HepG2 (cell line): ENCODE data around the gene DSCAML1. TPM values are rescaled to one million over a fixed set of nuclear protein-coding genes. Genes with fewer than 3 reads are reported as not detected.

Experiments used
- ATAC-seq: fragments of 200-7000 bp; cut with Tn5 transposase; 3 replicates; pipeline ENCODE4 v1.9.1; 2020; ENCODE audit warnings: mild to moderate bottlenecking, moderate library complexity
- BruUV-seq: library from RNA; stranded (reverse); fragments of 400-500 nt; replicated peaks from 2 replicates; lab custom pipeline; 2021; lab: Mats Ljungman, UMichigan
- CTCF ChIA-PET: fragments of 300-600 bp; formaldehyde crosslinking; extraction: SDS; loops from one replicate; lab custom pipeline; 2021; ENCODE audit warnings: low total read pairs, inconsistent platforms, low intra/inter-chr PET ratio; lab: Yijun Ruan, JAX
- POLR2A ChIA-PET: fragments of 350-600 bp; sonication (Branson Sonifier 250); formaldehyde crosslinking; loops from one replicate; lab custom pipeline; 2020; ENCODE audit warnings: antibody characterized with exemption, inconsistent platforms; lab: Yijun Ruan, JAX
- DNase-seq: peaks from one replicate; pipeline ENCODE4 v3.0.0-alpha.2; 2015; ENCODE audit warnings: low spot score
- FAIRE-seq: peaks from 3 replicates; lab custom pipeline; 2011; peaks lifted over from hg19 to GRCh38; lab: Jason Lieb, UNC
- H2AFZ ChIP-seq: one replicate; pipeline ENCODE4 v1.6.1; 2011; ENCODE audit warnings: low read length, inconsistent platforms
- H3K27ac ChIP-seq: fragments of 300-600 bp; 3 replicates; pipeline ENCODE4 v1.8.0; 2011; ENCODE audit warnings: mixed run types, mild to moderate bottlenecking, mixed read lengths, low read length, inconsistent platforms; ENCODE audit not compliant: insufficient read depth; ENCODE audit errors: extremely low read length
- H3K27me3 ChIP-seq, 2 experiments: fragments of 200-600 bp in 1 of 2; 2 replicates in 1 of 2; 3 replicates in 1 of 2; pipeline versions ENCODE4 v1.6.0 to v1.8.0; 2011; ENCODE audit warnings: low read length in 2 of 2, mild to moderate bottlenecking in 2 of 2, moderate library complexity in 2 of 2, inconsistent platforms in 1 of 2; ENCODE audit not compliant: insufficient read depth in 2 of 2, control insufficient read depth in 1 of 2
- H3K36me3 ChIP-seq, 2 experiments: fragments of 200-600 bp in 1 of 2; replicated peaks in 1 of 2; 2 replicates in 1 of 2; 3 replicates in 1 of 2; pipeline versions ENCODE4 v1.5.1 to v1.8.0; 2011; ENCODE audit warnings: low read length in 2 of 2, inconsistent platforms in 1 of 2; ENCODE audit not compliant: insufficient read depth in 2 of 2, control insufficient read depth in 1 of 2
- H3K4me1 ChIP-seq: 2 replicates; pipeline ENCODE4 v1.5.1; 2012; ENCODE audit warnings: low read length, inconsistent platforms; ENCODE audit not compliant: insufficient read depth
- H3K4me2 ChIP-seq: 2 replicates; pipeline ENCODE4 v1.6.0; 2011; ENCODE audit warnings: low read depth, low read length, inconsistent platforms
- H3K4me3 ChIP-seq, 3 experiments: fragments of 200-600 bp in 1 of 3; sonication (generic), shearing (Covaris generic) in 1 of 3; replicated peaks in 1 of 3; 2 replicates each; pipeline ENCODE4 v1.5.1; 2011 to 2016; ENCODE audit warnings: low read length in 3 of 3, inconsistent platforms in 2 of 3, low read depth in 2 of 3, mild to moderate bottlenecking in 2 of 3, control low read depth in 1 of 3, mixed read lengths in 1 of 3; ENCODE audit not compliant: insufficient read depth in 1 of 3
- H3K79me2 ChIP-seq: one replicate; pipeline ENCODE4 v1.6.1; 2011; ENCODE audit warnings: low read length, inconsistent platforms; ENCODE audit not compliant: insufficient read depth
- H3K9ac ChIP-seq: 2 replicates; pipeline ENCODE4 v1.6.0; 2011; ENCODE audit warnings: mild to moderate bottlenecking, low read depth, low read length, inconsistent platforms; ENCODE audit not compliant: insufficient read depth
- H3K9me3 ChIP-seq: 2 replicates; pipeline ENCODE4 v1.5.1; 2012; ENCODE audit warnings: mild to moderate bottlenecking, low read length
- H4K20me1 ChIP-seq: 2 replicates; pipeline ENCODE4 v1.6.0; 2011; ENCODE audit warnings: inconsistent platforms, mild to moderate bottlenecking, low read length, moderate library complexity; ENCODE audit not compliant: insufficient read depth
- DNMT3B ChIP-seq: conservative IDR thresholded peaks from 2 replicates; pipeline ENCODE4 v1.6.1; 2016; ENCODE audit warnings: missing biosample characterization, control low read depth
- EP300 ChIP-seq, 3 experiments: sonication (generic) in 1 of 3; formaldehyde crosslinking in 1 of 3; IDR thresholded peaks; 2 replicates each; pipeline versions ENCODE4 v1.5.1 to v1.6.1; 2011 to 2020; ENCODE audit warnings: low read depth in 2 of 3, low read length in 2 of 3, borderline replicate concordance in 1 of 3, improper control_type of control experiment in 1 of 3, mild to moderate bottlenecking in 1 of 3, missing genetic modification reagents in 1 of 3, moderate library complexity in 1 of 3
- GABPA ChIP-seq, 2 experiments: IDR thresholded peaks; 2 replicates each; pipeline ENCODE4 v1.6.1; 2011 to 2016; ENCODE audit warnings: low read depth in 2 of 2, low read length in 1 of 2, missing biosample characterization in 1 of 2, missing genetic modification characterization in 1 of 2
- HDAC2 ChIP-seq: sonication (generic); formaldehyde crosslinking; IDR thresholded peaks from 2 replicates; pipeline ENCODE4 v1.4.0; 2020; ENCODE audit warnings: missing genetic modification reagents
- ISX ChIP-seq: sonication (generic); formaldehyde crosslinking; conservative IDR thresholded peaks from 2 replicates; pipeline ENCODE4 v1.5.0; 2020; ENCODE audit warnings: missing genetic modification reagents
- KLF16 ChIP-seq, 2 experiments: sonication (generic) in 1 of 2; formaldehyde crosslinking in 1 of 2; IDR thresholded peaks; 2 replicates each; pipeline versions ENCODE4 v1.6.1 to v1.8.0; 2016 to 2023; ENCODE audit warnings: missing genetic modification reagents in 2 of 2, missing compliant biosample characterization in 1 of 2
- SCMH1 ChIP-seq: sonication (generic); formaldehyde crosslinking; IDR thresholded peaks from 2 replicates; pipeline ENCODE4 v1.9.0; 2021; ENCODE audit warnings: missing genetic modification reagents, mild to moderate bottlenecking, borderline replicate concordance
- ZFP91 ChIP-seq: sonication (generic); formaldehyde crosslinking; IDR thresholded peaks from 2 replicates; pipeline ENCODE4 v1.9.0; 2022; ENCODE audit warnings: missing genetic modification reagents, mild to moderate bottlenecking, borderline replicate concordance
- ZNF33A ChIP-seq: sonication (generic); formaldehyde crosslinking; IDR thresholded peaks from 2 replicates; pipeline ENCODE4 v1.5.1; 2020; ENCODE audit warnings: missing genetic modification reagents, mild to moderate bottlenecking, moderate library complexity, borderline replicate concordance
- ZNF614 ChIP-seq: IDR thresholded peaks from 2 replicates; pipeline ENCODE4 v1.6.1; 2018; ENCODE audit warnings: missing biosample characterization, missing genetic modification reagents, inconsistent platforms, borderline replicate concordance
- ZNF792 ChIP-seq: IDR thresholded peaks from 2 replicates; pipeline ENCODE4 v1.6.1; 2016
- WGBS: methylation state at CpG from one replicate; pipeline ENCODE4 v1.1.6; 2017; ENCODE audit warnings: low lambda C conversion rate; 5-methylcytosine and 5-hydroxymethylcytosine counted together
- in situ Hi-C: cut with HindIII; loops from 2 replicates; pipeline ENCODE4 v1.10.0; 2017; ENCODE audit warnings: low pct_unique_long_range_greater_than_20kb; ENCODE audit not compliant: extremely low pct_ligation_motif_present
- intact Hi-C: fragments of 100-400 bp; cut with micrococcal nuclease; formaldehyde crosslinking; loops from one replicate; pipeline ENCODE4 v1.10.0; 2022; ENCODE audit not compliant: unreplicated experiment
- polyA plus RNA-seq, 8 experiments: library from polyadenylated mRNA; depleted of rRNA in 3 of 8; stranded (reverse) in 7 of 8; unstranded in 1 of 8; fragments of >200 nt; fragmentation: Illumina TruSeq in 4 of 8; extraction: Trizol in 4 of 8; gene quantifications; 2 replicates each; pipeline versions ENCODE4 v1.2.1 to v1.2.3, GENCODE V29; 2011 to 2016; ENCODE audit warnings: low read depth in 4 of 8, missing spikeins in 1 of 8, mixed read lengths in 1 of 8; ENCODE audit not compliant: insufficient read depth in 1 of 8
- total RNA-seq, 5 experiments: library from RNA; depleted of rRNA; stranded (reverse); fragments of >200 nt; fragmentation: Illumina TruSeq; extraction: Trizol; gene quantifications; 2 replicates each; pipeline ENCODE4 v1.2.3, GENCODE V29; 2016; ENCODE audit warnings: low read depth in 1 of 5
- TF ChIP-seq, protein P1 (sequence below): sonication (generic); formaldehyde crosslinking; IDR thresholded peaks from 2 replicates; pipeline ENCODE4 v1.4.0; 2020; ENCODE audit warnings: low read depth, missing genetic modification reagents

Gene DSCAML1
- total and polyA plus RNA-seq, 2 of the 13 experiments (the other 11 are each of a cell fraction or from before 2014, with no cell fraction given) = 0.29 to 0.40 TPM

- FAIRE-seq = no peak
- TF ChIP-seq ISX (no peak), DNMT3B (no peak), EP300 (IDR thresholded peaks at IDR 0.05; ENCODE audit: low read depth in 2 of 2, low read length in 2 of 2) (no peak), EP300 (CRISPR knock-in tag; IDR thresholded peaks at IDR 0.05; ENCODE audit: borderline replicate concordance) (no peak)
- TF ChIP-seq, all 625 proteins: peak for 0
- 53% methylated on average over 14 of the region's 14 CpGs for WGBS
- intact Hi-C loops (no loop called here), in situ Hi-C loops (no loop called here)
- no peak for DNase-seq
- Histone ChIP-seq H3K36me3 (no peaks in the 10 kb centered on the region), H4K20me1 (no peaks in the 10 kb centered on the region), H2AFZ (no peak overlapping the region), H3K4me3 (no peak overlapping the region), H3K4me1 (no peaks in the 10 kb centered on the region), H3K27ac (no peak overlapping the region), H3K4me2 (no peak overlapping the region), H3K79me2 (no peaks in the 10 kb centered on the region), H3K9me3 (no peaks in the 10 kb centered on the region), H3K27me3 (peaks cover 2 to 19% of the 10 kb centered on the region in 2 experiments; a peak in 4 of 5 replicates), H3K9ac (no peak overlapping the region)
- CTCF ChIA-PET = no interaction called here
- BruUV-seq = no TSS peak
- ATAC-seq = no peak
- POLR2A ChIA-PET = no interaction called here
These were observed 331.6 kb downstream of the DSCAML1 start for GRCh38 chr11:117465236-117465997.

DNA sequence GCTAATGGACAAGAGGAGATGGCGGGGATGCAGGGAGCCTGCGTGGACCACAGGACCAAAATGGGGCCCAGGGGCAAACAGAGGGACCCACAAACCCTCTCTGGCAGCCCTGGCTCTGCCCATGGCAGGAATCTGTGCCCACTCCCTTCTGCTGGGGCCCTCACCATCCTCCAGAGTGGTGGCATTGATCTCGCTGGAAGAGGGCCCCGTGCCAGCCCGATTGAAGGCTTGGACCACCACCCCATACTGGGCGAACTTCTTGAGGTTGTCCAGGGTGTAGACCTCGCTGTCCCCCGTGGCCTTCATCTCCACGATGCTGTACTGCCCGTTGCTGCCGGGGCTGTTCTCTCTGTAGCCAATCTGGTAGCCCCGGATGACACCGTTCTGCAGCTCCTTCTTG lies 332.2 kb downstream of the DSCAML1 start:
- FAIRE-seq = no peak
- Histone ChIP-seq H4K20me1 (no peaks in the 10 kb centered on the region), H3K27ac (no peak overlapping the region), H3K27me3 (peaks cover 4 to 18% of the 10 kb centered on the region in 2 experiments; a peak in 4 of 5 replicates), H3K9ac (no peak overlapping the region), H3K4me1 (no peaks in the 10 kb centered on the region), H3K36me3 (no peaks in the 10 kb centered on the region), H3K79me2 (no peaks in the 10 kb centered on the region), H3K9me3 (no peaks in the 10 kb centered on the region), H2AFZ (no peak overlapping the region), H3K4me2 (no peak overlapping the region), H3K4me3 (no peak overlapping the region)
- no TSS peak for BruUV-seq
- WGBS = 47% methylated on average over 5 of the region's 13 CpGs
- DNase-seq = no peak
- intact Hi-C loops (no loop called here), in situ Hi-C loops (no loop called here)
- no peak for ATAC-seq
- ChIA-PET CTCF (no interaction called here), POLR2A (no interaction called here)
- no peak for TF ChIP-seq ZNF792 (CRISPR knock-in tag)
- no peak for TF ChIP-seq KLF16 (CRISPR knock-in tag; IDR thresholded peaks at IDR 0.05)
- TF ChIP-seq HDAC2 = no peak
- TF ChIP-seq SCMH1 (CRISPR knock-in tag) = no peak
- no peak for TF ChIP-seq ZNF614 (CRISPR knock-in tag)
- no peak for TF ChIP-seq GABPA (IDR thresholded peaks at IDR 0.05; ENCODE audit: low read depth, low read length)
- TF ChIP-seq GABPA (CRISPR knock-in tag; IDR thresholded peaks at IDR 0.05; ENCODE audit: low read depth) = no peak
- no peak for TF ChIP-seq ZFP91 (CRISPR knock-in tag)
- TF ChIP-seq ZNF33A (CRISPR knock-in tag) = no peak
- TF ChIP-seq, protein P1, sequence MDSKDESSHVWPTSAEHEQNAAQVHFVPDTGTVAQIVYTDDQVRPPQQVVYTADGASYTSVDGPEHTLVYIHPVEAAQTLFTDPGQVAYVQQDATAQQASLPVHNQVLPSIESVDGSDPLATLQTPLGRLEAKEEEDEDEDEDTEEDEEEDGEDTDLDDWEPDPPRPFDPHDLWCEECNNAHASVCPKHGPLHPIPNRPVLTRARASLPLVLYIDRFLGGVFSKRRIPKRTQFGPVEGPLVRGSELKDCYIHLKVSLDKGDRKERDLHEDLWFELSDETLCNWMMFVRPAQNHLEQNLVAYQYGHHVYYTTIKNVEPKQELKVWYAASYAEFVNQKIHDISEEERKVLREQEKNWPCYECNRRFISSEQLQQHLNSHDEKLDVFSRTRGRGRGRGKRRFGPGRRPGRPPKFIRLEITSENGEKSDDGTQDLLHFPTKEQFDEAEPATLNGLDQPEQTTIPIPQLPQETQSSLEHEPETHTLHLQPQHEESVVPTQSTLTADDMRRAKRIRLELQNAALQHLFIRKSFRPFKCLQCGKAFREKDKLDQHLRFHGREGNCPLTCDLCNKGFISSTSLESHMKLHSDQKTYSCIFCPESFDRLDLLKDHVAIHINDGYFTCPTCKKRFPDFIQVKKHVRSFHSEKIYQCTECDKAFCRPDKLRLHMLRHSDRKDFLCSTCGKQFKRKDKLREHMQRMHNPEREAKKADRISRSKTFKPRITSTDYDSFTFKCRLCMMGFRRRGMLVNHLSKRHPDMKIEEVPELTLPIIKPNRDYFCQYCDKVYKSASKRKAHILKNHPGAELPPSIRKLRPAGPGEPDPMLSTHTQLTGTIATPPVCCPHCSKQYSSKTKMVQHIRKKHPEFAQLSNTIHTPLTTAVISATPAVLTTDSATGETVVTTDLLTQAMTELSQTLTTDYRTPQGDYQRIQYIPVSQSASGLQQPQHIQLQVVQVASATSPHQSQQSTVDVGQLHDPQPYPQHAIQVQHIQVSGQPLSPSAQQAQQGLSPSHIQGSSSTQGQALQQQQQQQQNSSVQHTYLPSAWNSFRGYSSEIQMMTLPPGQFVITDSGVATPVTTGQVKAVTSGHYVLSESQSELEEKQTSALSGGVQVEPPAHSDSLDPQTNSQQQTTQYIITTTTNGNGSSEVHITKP = no peak
